ENCODE data around the gene SC5D.
A peak's percentile ranks its signal among the peaks of the same experiment; 100 is the strongest.

SC5D gene

GRCh38 chr11:121295246-121296029 lies 2.9 kb downstream of the SC5D start:
- DNase-seq, result no peak

DNA sequence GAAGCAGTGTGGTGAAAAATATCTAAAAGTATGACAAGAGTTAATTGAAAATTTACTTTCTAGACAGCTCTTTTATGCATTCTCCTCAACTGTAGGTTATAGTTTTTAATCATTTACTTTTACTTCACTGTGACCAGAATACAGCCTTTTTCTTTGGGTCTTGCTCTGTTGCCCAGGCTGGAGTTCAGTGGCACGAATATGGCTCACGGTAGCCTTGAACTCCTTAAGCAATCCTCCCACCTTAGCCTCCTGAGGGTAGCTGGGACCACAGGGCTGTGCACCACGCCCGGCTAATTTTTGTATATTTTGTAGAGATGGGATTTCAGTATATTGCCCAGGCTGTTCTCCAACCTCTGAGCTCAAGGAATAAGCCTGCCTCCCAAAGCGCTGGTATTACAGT lies 5.3 kb downstream of the SC5D start:
- DNase-seq, result no peak

GRCh38 chr11:121298774-121299173 lies 6.2 kb downstream of the SC5D start:
- DNase-seq, result no peak

DNA sequence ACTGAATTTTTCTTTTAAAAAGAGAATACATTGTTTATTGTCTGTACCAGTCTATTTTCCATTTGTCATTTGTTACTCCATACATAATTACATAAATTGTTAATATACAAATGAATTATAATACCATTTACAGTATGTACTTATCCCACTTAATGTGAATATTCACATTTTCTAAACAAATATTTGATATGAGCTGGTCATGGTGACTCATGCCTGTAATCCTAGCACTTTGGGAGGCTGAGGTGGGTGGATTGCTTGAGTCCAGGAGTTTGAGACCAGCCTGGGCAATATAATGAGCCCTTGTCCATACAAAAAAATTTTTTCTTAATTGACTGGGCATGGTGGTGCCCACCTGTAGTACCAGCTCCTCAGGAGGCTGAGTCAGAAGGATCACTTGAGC lies 6.8 kb downstream of the SC5D start:
- DNase-seq, result no peak

GRCh38 chr11:121300313-121300971 lies 7.9 kb downstream of the SC5D start:
- no peak for DNase-seq

DNA sequence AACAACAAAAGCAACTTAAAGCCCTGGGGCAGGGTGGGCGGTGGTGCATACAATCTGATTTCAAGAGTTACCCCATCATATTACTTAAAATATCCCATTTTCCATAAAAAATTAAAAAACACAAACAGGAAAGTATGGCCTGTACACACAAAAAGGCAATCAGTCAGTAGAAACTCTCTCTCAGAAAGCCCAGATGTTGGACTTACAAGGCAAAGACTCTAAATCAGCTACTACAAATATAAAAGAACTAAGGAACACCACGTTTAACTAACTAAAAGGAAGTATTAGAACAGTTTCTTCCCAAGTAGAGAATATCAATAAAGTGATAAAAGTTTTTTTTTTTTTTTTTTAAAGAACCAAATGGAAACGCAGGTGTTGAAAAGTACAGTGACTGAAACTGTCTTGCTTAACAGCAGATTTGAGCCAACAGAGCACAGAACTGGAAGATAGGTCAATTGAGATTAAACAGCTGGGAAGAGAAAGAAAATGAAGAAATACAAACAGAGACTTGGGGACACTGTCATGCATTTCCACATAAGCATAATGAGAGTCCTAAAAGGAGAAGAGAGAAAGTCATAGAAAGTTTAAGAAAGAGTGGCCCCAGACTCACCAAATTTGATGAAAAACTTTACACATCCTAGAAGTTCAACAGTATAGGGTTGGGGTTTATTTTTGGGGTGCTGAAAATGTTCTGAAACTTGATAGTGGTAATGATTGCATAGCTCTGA lies 8.6 kb downstream of the SC5D start:
- no peak for DNase-seq

DNA sequence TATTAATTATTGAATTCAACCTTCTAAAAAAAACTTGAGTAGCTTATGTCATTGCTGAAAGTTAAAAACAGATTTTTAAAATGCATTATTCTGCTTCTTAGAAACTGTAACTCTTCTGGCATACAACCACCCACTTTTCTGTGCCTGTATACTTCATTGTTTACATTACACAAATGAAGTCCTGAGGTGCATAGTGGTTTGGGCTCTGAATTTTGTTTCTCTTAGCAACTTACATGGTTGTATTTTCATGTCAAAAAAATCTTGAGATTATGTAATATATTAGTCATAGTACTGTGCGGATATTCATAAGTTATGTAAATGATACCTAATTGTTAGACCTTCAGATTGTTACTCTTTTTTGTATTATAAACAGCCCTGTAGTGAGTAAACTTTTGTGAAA lies 12.2 kb downstream of the SC5D start:
- no peak for DNase-seq

DNA sequence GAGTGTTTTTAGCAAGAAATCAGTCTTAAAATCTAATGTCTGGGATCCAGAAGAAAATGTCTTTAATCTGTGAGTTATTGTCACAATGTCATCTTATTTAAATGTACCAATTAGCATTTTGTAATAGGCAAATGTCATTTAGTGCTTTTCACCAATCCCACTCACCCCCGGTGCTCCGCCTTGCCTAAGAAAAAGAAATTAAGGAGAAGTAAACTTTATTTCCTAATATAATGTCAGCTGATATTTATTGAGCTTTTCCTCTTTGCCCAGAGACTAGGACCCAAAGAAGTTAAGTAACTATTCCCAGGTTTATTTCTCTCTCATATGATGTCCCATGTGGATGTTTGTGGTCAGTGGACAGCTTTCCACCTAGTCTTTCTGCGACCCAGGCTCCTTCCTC lies 16.2 kb downstream of the SC5D start:
- DNase-seq, result no peak

DNA sequence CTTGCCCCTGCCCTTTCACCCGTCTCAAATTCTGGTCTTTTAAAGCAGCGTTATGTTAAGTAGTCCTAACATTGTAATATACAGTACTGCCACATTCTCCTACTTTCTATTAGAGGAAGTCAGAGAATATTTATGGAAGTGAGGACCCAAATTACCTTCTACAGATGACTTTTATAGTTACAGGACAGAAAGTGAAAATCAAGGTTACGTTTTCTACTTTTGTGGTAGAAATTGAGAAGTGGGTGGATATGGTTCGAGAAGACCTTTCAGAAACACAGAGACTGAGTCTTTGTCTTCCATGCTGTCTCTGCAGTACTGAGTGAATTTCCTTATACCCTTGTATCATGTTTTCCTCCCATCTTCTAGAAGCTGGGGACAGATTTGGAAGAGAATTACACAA lies 17.1 kb downstream of the SC5D start:
- no peak for DNase-seq

GRCh38 chr11:121310908-121311307 lies 18.3 kb downstream of the SC5D start:
- DNase-seq, result no peak

- no peak for DNase-seq
Observed at GRCh38 chr11:121311373-121311772, 18.8 kb downstream of the SC5D start.

- DNase-seq, result no peak
Observed at GRCh38 chr11:121312483-121312882, 19.9 kb downstream of the SC5D start.

DNA sequence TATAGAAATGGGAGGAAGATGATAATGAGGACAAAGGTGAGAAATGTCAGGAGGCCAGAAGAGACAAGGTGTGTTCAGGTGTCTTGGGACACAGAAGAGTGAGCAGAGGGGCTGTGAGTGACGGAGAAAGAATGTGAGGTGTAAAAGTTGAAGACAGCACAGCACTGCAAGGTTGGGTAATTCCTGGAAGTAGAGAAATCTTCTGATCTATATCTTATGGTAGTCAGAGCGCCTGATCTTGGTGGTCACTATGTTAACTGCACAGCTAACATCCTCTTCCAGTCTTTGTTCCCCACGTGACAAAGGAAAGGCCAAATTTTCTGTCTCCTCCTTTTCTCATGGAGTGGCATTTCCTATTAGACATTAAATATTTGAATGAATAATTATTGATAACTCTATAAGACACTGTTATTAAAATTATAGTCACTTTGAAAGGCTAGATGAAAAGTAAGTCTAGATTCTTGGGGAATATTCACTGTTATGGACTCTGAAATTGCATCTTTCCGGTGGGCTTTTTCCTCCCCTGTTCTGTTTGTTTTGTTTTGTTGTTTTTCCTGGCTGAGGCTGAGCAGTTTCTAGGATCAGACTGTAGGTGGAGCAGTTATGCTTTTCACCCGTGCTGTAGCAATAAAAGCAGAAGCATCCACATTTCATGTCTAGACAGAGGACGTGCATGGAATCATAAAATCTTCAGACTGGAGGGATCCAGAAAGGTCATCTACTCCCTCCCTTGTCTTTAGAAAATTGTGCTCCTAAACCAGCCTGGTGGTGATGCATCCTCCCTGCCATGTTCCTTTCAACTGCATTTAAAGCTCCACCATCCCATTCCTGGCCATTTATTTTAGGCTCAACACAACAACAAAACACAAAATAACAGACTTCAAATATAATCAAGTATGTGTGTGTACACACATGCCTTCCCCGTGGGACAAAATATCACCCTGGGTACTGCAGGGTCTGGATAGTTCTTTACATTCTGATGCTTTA lies 26.6 kb downstream of the SC5D start:
- DNase-seq, result peak; percentile 43

- peak; percentile 23 for DNase-seq
Observed at GRCh38 chr11:121321614-121322243, 29.2 kb downstream of the SC5D start.

GRCh38 chr11:121323046-121323607 lies 30.6 kb downstream of the SC5D start:
- DNase-seq, result no peak

DNA sequence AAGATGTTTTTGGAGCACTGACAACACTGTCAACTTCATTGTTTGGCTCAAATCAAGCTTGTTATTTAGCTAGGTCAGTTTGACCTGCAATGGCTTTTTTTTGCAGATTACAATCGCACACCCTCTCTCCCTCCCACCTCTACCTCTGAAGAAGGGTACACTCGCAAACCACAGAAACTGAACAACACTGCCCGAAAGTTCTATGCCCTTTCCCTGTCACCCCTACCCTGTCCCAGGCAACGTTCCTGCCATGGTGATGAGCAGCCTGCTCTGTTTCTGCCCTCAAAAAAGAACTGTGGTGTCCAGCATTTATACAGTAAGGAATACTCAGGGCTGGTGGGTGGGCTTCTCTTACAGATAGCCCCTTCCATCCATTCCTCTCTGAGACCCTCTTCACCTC lies 33.7 kb downstream of the SC5D start:
- no peak for DNase-seq

- no peak for DNase-seq
Observed at GRCh38 chr11:121327553-121327952, 35.0 kb downstream of the SC5D start.

GRCh38 chr11:121328176-121328966 lies 35.8 kb downstream of the SC5D start:
- peak; percentile 51 for DNase-seq

- DNase-seq, result no peak
Observed at GRCh38 chr11:121328967-121329679, 36.6 kb downstream of the SC5D start.

DNA sequence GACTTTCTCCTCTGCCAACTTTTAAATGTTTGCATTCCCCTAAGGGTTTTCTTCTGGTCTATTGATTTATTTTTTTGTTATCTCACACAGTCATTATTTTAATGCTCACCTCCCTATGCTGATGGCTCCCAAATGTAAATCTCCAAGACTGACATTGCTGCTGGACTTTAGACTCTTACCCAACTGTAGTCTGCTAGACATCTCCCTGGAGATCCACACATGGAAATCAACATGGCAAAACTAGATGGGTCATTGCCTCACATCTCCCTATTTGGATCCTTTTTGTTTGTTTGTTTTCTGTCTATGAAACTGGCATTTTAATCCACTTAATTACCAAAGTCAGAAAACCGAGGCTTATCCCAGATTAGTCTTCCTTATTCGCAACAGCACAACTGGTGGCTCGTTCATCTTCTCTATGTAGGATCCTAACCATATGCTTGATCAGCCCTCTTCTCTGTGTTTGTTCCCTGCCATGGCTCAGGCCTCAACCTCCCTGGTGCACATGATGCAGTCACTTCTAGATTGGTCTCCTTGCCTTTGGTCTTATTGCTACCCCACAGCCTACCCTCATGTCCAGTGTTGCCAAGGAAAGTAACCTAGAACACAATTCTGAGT lies 37.3 kb downstream of the SC5D start:
- no peak for DNase-seq
